ENCODE measurements around the gene ITGA3.
"Not testable (repeated sequence)": the region's sequence is repeated elsewhere in the genome, so short reads cannot be mapped to it uniquely, and the experiment has no call there.

Gene ITGA3

GRCh38 chr17:50053654-50053960, 2.3 kb upstream of the ITGA3 start:
- DNase-seq, result no peak

- DNase-seq, result peak; percentile 90
Measured at GRCh38 chr17:50055055-50055425, 870 bp upstream of the ITGA3 start.

DNA sequence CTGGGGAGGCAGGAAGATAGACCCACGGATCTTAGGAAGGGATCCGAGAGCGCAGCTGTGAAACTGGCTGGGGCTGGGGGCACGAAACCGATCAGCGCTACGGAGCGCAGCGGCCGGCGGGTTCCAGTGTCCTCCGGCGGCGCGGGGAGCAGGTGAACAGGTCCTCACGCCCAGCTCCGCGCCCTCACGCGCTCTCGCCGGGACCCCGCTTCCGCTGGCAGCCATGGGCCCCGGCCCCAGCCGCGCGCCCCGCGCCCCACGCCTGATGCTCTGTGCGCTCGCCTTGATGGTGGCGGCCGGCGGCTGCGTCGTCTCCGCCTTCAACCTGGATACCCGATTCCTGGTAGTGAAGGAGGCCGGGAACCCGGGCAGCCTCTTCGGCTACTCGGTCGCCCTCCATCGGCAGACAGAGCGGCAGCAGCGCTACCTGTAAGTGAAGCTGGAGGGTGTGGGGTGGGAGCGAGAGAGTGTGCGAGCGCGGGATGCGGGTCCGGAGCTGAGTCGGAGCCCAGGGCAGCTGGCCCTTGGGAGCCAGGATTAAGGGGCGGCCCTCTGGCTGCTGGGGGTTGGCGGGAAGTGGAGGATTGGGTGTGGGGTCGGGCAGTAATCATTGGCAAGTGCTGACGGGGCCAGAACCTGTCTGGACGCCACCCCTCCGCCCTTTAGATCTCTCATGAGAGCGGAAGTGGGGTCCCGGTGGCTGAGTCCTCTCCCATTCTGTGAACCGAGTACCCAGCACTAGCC, 479 bp downstream of the ITGA3 start:
- peak; percentile 76 for DNase-seq

GRCh38 chr17:50056961-50057330, 1.0 kb downstream of the ITGA3 start:
- DNase-seq, result no peak

- DNase-seq, result no peak
Measured at GRCh38 chr17:50057521-50057991, 1.6 kb downstream of the ITGA3 start.

DNA sequence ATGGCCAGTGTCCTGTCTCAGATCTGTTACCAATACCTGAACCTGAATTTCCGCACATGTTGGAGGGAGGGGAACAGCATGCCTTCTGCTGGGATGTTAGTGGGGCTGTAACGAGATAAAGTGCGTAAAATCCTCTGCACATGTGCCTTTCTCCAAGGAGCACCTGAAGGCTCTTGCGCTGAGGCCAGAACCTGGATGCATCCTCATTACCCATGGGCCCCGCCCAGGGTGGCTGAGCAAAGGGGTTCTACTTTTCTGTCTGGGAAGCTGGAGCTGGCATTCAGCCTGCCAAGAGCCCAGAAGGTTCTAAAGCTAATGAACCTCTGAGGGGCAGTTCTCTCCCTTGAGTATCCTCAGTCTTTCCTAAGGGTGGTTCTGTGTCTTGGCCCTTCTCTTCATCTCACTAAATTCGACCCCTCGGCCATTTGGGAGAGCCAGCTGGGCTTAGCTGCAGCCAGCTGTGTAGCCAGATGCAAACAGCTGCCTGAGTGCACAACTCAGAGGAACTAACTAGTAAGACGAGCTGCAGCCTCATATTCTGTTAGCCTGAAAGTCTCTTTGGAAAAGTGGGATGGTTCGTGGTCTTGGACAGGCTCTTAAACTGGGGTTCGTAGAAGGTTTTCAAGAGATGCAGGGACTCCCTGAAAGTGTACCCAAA, 2.5 kb downstream of the ITGA3 start:
- DNase-seq, result no peak

- DNase-seq, result no peak
Measured at GRCh38 chr17:50059256-50059655, 3.3 kb downstream of the ITGA3 start.

DNA sequence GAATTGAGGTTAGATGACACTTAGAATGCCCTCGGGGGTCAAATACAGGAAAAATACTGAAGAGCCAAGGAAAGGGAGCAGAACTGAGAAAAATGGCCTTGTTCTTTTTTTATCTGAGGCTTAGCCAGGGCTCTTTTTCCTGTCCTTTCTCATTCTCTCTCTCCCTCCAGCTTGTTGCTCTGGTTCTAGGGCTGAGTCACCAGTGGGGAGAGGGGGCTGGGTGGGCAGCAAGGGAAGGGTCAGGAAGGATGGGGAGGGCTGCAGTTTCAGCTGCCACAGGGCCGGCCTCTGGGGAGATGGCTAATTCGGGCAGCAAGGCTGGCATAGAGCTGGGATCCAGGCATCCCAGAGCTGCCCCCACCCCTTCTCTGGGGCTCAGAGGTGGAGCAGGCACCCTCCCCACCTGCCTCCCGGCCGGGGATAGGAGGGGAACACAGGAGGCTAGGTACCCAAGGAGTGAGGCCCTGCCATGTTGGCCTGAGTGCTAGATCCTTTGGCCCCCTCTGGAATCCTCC, 3.9 kb downstream of the ITGA3 start:
- DNase-seq, result no peak

DNA sequence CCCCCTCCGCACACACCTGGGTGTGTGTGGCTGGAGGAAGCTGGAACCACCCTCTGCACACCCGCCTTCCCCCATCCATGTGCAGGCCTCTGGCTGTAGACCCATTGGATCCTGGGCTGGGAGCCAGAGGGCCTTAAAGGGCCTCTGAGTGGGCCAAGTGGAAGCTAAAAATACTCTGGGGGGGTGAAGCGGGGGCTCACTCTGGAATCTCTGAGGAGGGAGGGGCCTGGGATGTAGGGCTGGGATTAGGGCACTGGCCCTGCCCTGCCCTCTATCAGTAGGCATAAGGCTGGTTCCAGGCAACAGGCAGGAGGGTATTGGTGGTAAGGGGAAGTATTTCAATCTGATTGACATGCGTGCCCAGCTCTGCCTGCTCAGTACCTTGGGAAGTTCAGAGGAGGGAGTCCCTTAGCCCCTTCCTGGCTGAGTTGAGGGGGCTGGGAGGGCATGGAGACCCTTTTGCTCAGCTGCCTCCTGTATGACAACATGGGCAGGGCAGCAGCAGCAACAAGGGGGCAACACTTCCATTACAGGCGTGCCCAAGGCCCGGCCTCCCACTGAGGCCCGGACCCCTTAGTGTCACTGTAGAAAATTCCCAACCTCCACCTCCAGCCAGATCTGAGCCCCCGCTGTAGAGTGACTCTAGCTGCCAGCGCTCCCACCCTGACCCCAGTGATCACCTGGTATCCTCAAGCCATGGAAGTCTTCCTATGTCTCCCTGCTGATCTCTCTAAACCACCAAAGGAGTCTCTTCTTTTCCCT, 5.2 kb downstream of the ITGA3 start:
- DNase-seq, result no peak

GRCh38 chr17:50061713-50062045, 5.8 kb downstream of the ITGA3 start:
- not testable (repeated sequence) for DNase-seq

- DNase-seq, result no peak
Measured at GRCh38 chr17:50062293-50063243, 6.7 kb downstream of the ITGA3 start.

DNA sequence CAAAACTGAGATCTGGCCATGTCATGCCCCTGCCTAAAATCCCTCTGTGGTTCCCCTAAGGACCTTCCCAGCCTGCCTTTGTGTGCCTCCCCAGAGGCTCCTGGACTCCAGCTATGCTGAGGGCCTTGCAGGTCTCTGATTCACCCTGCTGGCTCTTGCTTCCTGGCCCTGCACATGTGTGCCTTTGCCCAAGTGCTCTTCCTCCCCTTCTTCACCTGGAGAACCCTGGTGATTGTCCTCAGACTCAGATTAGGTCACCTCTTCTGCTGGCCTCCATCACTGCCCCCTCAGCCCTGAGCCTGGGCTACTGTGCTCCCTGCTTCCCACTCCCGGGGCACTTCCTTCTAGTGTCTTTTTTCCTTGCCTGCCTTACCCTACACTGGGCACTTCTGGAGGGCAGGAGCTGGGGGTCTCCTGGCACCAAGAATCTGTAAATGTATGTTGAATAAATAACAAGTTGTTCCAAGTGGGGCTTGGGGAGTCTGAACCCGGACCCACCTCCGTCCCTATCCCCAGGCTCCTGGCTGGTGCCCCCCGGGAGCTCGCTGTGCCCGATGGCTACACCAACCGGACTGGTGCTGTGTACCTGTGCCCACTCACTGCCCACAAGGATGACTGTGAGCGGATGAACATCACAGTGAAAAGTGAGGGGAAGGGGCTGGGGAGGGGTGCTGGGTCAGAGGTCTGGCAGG, 7.8 kb downstream of the ITGA3 start:
- DNase-seq, result no peak

- DNase-seq, result no peak
Measured at GRCh38 chr17:50064253-50065001, 8.5 kb downstream of the ITGA3 start.

GRCh38 chr17:50065056-50065455, 9.1 kb downstream of the ITGA3 start:
- DNase-seq, result no peak

GRCh38 chr17:50066995-50067394, 11.1 kb downstream of the ITGA3 start:
- DNase-seq, result no peak

DNA sequence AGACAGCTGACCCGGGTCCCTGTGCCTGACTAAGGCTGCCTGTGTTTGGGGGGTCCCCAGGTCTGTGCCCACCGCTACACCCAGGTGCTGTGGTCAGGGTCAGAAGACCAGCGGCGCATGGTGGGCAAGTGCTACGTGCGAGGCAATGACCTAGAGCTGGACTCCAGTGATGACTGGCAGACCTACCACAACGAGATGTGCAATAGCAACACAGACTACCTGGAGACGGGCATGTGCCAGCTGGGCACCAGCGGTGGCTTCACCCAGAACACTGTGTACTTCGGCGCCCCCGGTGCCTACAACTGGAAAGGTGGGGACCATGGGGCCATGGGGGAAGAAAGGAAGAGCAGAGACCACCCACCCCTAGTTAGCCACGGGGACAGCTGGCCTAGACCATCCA, 12.1 kb downstream of the ITGA3 start:
- DNase-seq, result no peak

- DNase-seq, result no peak
Measured at GRCh38 chr17:50070908-50071680, 15.2 kb downstream of the ITGA3 start.

DNA sequence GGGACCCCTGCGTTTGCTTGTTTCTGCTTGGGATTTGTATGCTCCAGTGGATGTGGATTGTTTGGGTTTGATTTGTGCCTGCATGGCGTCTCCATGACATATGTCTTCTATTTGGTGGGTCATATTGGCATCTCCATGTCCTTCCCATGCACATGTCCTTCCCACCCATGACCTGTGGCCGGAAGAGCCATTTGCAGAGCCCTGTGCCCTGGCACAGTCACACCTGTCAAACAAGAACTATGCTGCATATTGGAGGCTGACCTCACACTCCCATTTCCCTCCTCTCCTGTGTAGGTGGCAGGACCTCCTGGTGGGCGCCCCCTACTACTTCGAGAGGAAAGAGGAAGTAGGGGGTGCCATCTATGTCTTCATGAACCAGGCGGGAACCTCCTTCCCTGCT, 15.8 kb downstream of the ITGA3 start:
- DNase-seq, result no peak

DNA sequence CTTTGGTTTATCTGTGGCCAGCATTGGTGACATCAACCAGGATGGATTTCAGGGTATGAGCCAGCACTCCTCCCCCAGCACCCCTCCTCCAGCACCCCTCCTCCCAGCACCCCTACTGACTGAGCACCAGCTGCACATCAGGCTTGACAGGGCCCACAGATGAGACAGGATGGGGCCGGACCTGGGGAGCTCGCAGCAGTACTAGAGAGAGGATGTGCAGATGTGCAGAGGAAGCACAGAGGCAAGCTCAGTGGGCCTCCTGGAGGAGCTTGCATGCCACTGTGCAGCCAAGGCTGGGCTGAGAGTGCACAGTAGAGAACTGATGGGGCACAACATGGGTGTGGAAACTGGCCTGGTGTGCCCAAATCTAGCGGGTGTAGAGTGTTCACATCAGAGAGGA, 16.2 kb downstream of the ITGA3 start:
- no peak for DNase-seq

- DNase-seq, result no peak
Measured at GRCh38 chr17:50072925-50073324, 17.0 kb downstream of the ITGA3 start.

DNA sequence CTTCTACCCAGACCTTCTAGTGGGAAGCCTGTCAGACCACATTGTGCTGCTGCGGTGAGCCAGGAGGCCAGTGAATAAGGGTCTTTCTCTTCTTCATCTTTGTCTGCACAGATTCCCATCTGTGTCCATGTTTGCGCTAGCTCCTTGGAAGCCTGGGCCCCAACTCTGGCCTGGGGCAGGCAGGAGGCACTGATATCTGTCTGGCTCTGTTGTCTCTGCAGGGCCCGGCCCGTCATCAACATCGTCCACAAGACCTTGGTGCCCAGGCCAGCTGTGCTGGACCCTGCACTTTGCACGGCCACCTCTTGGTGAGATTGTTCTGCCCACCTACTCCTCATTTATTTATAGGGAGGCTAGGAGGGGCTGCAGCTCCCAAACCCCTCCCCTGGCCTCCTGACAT, 18.3 kb downstream of the ITGA3 start:
- no peak for DNase-seq

All from NCI-H345 (cell line).